Measurements from ENCODE around the gene AMACR. TPM values are rescaled to one million over a fixed set of nuclear protein-coding genes. Genes with fewer than 3 reads are reported as not detected.

The AMACR gene
- total and polyA plus RNA-seq, 10 donors: 3.1 to 9.9 (median 8.9) TPM

DNA sequence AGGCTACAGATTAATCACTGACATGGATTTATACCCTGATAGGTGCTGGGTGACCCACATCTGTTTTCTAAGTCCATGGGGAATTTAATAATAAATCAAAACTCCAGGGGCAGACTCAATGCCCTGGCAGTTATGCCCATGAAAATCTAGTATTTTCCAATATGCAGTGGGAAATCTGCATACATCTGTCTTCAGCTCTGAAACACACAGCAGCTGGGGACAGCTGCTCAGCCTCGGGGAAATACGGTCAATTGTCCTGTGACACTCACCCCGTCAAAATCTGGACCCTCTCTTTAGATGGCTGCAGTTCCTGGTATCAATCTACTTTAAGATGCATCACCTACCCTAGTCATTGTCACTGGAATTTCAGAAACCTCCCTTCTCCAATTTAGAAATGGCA, 47.8 kb upstream of the AMACR start:
- Histone ChIP-seq H3K27me3 (replicated peaks in 1 of 7) (no peaks in the 10 kb centered on the region), H3K9me3 (no peaks in the 10 kb centered on the region), H3K4me1 (no peaks in the 10 kb centered on the region), H3K36me3 (peaks cover 0 to 33% (median 6%) of the 10 kb centered on the region in 6 donors), H3K4me3 (no peak overlapping the region), H3K27ac (no peak overlapping the region)
- no peak for DNase-seq
- intact Hi-C loops (cut with DNase I; ENCODE audit: low total_unique reads): no loop called here
- TF ChIP-seq, protein P1, sequence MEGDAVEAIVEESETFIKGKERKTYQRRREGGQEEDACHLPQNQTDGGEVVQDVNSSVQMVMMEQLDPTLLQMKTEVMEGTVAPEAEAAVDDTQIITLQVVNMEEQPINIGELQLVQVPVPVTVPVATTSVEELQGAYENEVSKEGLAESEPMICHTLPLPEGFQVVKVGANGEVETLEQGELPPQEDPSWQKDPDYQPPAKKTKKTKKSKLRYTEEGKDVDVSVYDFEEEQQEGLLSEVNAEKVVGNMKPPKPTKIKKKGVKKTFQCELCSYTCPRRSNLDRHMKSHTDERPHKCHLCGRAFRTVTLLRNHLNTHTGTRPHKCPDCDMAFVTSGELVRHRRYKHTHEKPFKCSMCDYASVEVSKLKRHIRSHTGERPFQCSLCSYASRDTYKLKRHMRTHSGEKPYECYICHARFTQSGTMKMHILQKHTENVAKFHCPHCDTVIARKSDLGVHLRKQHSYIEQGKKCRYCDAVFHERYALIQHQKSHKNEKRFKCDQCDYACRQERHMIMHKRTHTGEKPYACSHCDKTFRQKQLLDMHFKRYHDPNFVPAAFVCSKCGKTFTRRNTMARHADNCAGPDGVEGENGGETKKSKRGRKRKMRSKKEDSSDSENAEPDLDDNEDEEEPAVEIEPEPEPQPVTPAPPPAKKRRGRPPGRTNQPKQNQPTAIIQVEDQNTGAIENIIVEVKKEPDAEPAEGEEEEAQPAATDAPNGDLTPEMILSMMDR (IDR thresholded peaks at IDR 0.05 in 8 of 11, conservative IDR thresholded peaks at IDR 0.05 in 3 of 11): no peak
- no peak for TF ChIP-seq POLR2AphosphoS5 (IDR thresholded peaks at IDR 0.05)
- no peak for TF ChIP-seq POLR2A (IDR thresholded peaks at IDR 0.05)
- 79 to 94% (median 88%) methylated on average over 3 of the region's 3 CpGs for whole genome bisulfite sequencing, 5 donors

- Histone ChIP-seq H3K4me1 (no peaks in the 10 kb centered on the region), H3K27me3 (replicated peaks in 1 of 7) (no peaks in the 10 kb centered on the region), H3K36me3 (peaks cover 0 to 45% (median 6%) of the 10 kb centered on the region in 6 donors), H3K27ac (no peak overlapping the region), H3K4me3 (no peak overlapping the region), H3K9me3 (no peaks in the 10 kb centered on the region)
- no peak for DNase-seq
- 93 to 100% (median 96%) methylated on average over 1 of the region's 1 CpG for WGBS, 5 donors
- TF ChIP-seq POLR2A (IDR thresholded peaks at IDR 0.05): no peak
- TF ChIP-seq, protein P1 (IDR thresholded peaks at IDR 0.05 in 8 of 11, conservative IDR thresholded peaks at IDR 0.05 in 3 of 11): no peak
- no peak for TF ChIP-seq POLR2AphosphoS5 (IDR thresholded peaks at IDR 0.05)
- intact Hi-C loops (cut with DNase I; ENCODE audit: low total_unique reads): no loop called here
These were observed 46.5 kb upstream of the AMACR start for GRCh38 chr5:34054400-34054729.

GRCh38 chr5:34053571-34054399, 45.9 kb upstream of the AMACR start:
- Histone ChIP-seq H3K4me3 (no peak overlapping the region), H3K36me3 (peaks cover 0 to 40% (median 6%) of the 10 kb centered on the region in 6 donors), H3K27me3 (replicated peaks in 1 of 7) (no peaks in the 10 kb centered on the region), H3K9me3 (no peaks in the 10 kb centered on the region), H3K4me1 (no peaks in the 10 kb centered on the region), H3K27ac (no peak overlapping the region)
- DNase-seq: no peak
- TF ChIP-seq POLR2AphosphoS5 (IDR thresholded peaks at IDR 0.05) (no peak), POLR2A (IDR thresholded peaks at IDR 0.05) (no peak)
- TF ChIP-seq, protein P1 (IDR thresholded peaks at IDR 0.05 in 8 of 11, conservative IDR thresholded peaks at IDR 0.05 in 3 of 11): no peak
- intact Hi-C loops (cut with DNase I; ENCODE audit: low total_unique reads): no loop called here
- 89 to 93% (median 92%) methylated on average over 5 of the region's 5 CpGs for WGBS, 5 donors

DNA sequence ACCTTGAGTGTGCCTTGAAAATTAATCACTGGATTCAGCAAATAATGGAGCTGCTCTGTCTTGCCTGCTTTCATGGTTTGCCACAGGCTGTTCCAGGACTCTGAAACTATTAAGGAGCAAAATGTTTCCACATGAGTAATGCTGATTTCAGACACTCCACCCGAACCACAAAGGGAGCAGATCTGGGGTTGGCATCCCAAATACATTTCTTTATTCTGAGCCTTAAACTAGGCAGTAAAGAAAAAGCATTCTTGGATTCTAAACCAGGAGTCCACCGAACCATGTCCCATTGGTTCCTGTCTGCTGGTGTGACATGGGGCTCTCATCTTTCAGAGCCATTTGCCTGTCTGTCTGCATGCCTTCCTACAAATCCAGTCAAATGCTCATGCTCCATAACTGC, 45.3 kb upstream of the AMACR start:
- Histone ChIP-seq H3K9me3 (no peaks in the 10 kb centered on the region), H3K36me3 (peaks cover 0 to 34% (median 6%) of the 10 kb centered on the region in 6 donors), H3K27me3 (replicated peaks in 1 of 7) (no peaks in the 10 kb centered on the region), H3K4me1 (peaks cover 0 to 4% (median 0%) of the 10 kb centered on the region in 6 donors), H3K27ac (no peak overlapping the region), H3K4me3 (no peak overlapping the region)
- TF ChIP-seq POLR2A (IDR thresholded peaks at IDR 0.05) (no peak), POLR2AphosphoS5 (IDR thresholded peaks at IDR 0.05) (no peak)
- TF ChIP-seq, protein P1 (IDR thresholded peaks at IDR 0.05 in 8 of 11, conservative IDR thresholded peaks at IDR 0.05 in 3 of 11): no peak
- intact Hi-C loops (cut with DNase I; ENCODE audit: low total_unique reads): no loop called here
- DNase-seq: no peak
- 81 to 95% (median 90%) methylated on average over 2 of the region's 2 CpGs for WGBS, 5 donors
